ENCODE data around the gene EDIL3. TPM values are rescaled to one million over a fixed set of nuclear protein-coding genes. Genes with fewer than 3 reads are reported as not detected.

The EDIL3 gene
- total RNA-seq, 4 donors from 2014 or later = 5.6 to 38.9 (median 25.6) TPM

DNA sequence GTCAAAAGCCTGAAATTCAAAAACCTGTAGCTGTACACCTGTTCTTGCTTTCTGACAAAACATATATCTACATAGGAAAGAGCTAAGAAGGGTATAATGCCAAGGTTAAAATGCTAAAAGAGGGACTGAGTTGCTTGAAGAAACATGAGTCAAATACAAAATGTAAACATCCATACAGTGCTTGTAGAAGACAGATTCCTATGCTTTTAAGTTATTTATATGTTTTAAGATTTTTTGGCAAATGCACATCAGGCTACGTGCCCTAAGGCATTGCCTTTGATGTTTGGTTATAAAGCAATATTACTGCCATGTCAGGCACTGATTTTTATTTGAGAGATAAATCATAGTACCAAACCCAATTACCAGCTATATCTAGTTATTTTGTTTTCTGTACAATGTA, 269.0 kb downstream of the EDIL3 start:
- no peaks in the 10 kb centered on the region for H3K36me3 ChIP-seq
- whole genome bisulfite sequencing, 2 donors (ENCODE audit: low coverage in 1 of 2) = 0 to 30% methylated on average over 1 of the region's 1 CpG
- H3K4me3 ChIP-seq = no peak overlapping the region
- no peaks in the 10 kb centered on the region for H3K4me1 ChIP-seq
- no peak overlapping the region for H3K27ac ChIP-seq
- no peak for DNase-seq
- intact Hi-C loops (cut with DNase I; ENCODE audit: low total_unique reads) (no loop called here), in situ Hi-C loops (cut with MboI; ENCODE audit: low pct_ligation_motif_present in 1 of 4, low pct_unique_long_range_greater_than_20kb in 1 of 4, low sequenced_read_pairs in 3 of 4) (no loop called here)
- no peak for TF ChIP-seq EP300 (IDR thresholded peaks at IDR 0.05; ENCODE audit: low read depth)
- no peak for TF ChIP-seq POLR2A (IDR thresholded peaks at IDR 0.05)
- TF ChIP-seq POLR2AphosphoS5 (IDR thresholded peaks at IDR 0.05) = no peak
- TF ChIP-seq, protein P1, sequence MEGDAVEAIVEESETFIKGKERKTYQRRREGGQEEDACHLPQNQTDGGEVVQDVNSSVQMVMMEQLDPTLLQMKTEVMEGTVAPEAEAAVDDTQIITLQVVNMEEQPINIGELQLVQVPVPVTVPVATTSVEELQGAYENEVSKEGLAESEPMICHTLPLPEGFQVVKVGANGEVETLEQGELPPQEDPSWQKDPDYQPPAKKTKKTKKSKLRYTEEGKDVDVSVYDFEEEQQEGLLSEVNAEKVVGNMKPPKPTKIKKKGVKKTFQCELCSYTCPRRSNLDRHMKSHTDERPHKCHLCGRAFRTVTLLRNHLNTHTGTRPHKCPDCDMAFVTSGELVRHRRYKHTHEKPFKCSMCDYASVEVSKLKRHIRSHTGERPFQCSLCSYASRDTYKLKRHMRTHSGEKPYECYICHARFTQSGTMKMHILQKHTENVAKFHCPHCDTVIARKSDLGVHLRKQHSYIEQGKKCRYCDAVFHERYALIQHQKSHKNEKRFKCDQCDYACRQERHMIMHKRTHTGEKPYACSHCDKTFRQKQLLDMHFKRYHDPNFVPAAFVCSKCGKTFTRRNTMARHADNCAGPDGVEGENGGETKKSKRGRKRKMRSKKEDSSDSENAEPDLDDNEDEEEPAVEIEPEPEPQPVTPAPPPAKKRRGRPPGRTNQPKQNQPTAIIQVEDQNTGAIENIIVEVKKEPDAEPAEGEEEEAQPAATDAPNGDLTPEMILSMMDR (IDR thresholded peaks at IDR 0.05) = no peak
- H3K9me3 ChIP-seq = no peaks in the 10 kb centered on the region
- H3K27me3 ChIP-seq = no peaks in the 10 kb centered on the region

DNA sequence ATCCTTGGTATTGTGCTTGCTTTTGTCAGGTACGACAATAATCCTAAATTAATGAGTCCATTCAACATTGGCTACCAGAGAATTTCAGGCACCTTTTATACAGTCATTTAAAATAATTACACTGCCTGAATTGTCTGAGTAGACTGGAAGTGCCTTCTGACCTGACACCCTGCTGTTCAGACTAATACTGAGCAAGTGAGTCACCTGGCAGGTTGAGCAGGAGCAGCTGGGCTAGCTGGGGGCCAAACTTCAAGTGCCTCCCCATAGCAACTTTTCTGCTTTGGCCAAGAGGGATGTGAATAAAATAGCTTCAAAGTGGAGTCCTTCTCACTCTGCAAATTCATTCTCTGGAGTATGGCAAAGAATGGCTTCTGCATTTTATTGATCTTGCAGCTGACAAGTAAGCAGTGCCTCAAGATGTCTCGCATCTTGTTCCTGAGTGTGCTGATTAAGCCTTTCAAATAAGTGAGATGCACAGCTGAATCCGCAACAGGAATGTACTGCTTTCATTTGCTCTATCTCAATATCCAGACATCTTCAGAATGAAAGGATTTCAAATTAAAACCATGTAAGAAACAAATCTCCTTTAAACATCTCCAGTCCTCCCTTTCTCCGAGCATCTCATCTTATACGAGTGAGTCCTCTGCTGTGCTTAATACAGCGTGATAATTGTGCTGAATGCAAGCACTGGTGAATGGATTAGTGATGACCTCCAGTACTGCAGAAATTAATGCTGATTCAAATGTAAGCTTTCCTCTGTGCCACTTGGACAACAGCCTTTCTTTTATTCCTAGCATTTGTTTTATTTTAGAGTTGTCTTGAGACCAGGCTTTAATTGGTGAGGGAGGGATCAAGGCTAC, 271.2 kb downstream of the EDIL3 start:
- intact Hi-C loops (cut with DNase I; ENCODE audit: low total_unique reads) (no loop called here), in situ Hi-C loops (cut with MboI; ENCODE audit: low pct_ligation_motif_present in 1 of 4, low pct_unique_long_range_greater_than_20kb in 1 of 4, low sequenced_read_pairs in 3 of 4) (no loop called here)
- Histone ChIP-seq H3K27me3 (no peaks in the 10 kb centered on the region), H3K4me1 (no peaks in the 10 kb centered on the region), H3K27ac (no peak overlapping the region), H3K4me3 (no peak overlapping the region), H3K9me3 (no peaks in the 10 kb centered on the region), H3K36me3 (no peaks in the 10 kb centered on the region)
- TF ChIP-seq EP300 (IDR thresholded peaks at IDR 0.05; ENCODE audit: low read depth) = no peak
- TF ChIP-seq, protein P1 (IDR thresholded peaks at IDR 0.05) = no peak
- no peak for TF ChIP-seq POLR2A (IDR thresholded peaks at IDR 0.05)
- TF ChIP-seq POLR2AphosphoS5 (IDR thresholded peaks at IDR 0.05) = no peak
- 89 to 95% methylated on average over 4 to 6 of the region's 6 CpGs for WGBS, 2 donors (ENCODE audit: low coverage in 1 of 2)
- no peak for DNase-seq

DNA sequence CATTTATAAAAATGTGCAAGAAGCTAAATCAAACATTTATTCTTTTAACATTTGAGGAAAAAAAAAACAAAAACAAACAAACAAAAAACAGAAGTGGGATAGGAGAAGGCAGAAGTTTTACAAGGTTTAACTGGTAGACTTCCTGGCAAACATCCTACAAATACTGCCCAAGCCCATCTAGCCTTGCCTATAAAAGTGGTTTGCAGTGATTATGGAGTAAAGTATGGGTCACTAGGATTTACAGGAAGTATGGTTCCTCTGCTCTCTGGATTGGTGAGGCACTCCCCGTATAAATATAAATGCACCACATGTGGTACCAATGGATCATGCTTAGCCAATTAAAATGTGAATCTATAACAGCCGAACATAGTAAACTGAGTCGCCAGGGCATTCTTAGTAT, 291.9 kb downstream of the EDIL3 start:
- in situ Hi-C loops (cut with MboI; ENCODE audit: low pct_ligation_motif_present in 1 of 4, low pct_unique_long_range_greater_than_20kb in 1 of 4, low sequenced_read_pairs in 3 of 4) = no loop called here
- Histone ChIP-seq H3K4me1 (no peaks in the 10 kb centered on the region), H3K27ac (no peak overlapping the region), H3K36me3 (no peaks in the 10 kb centered on the region), H3K9me3 (no peaks in the 10 kb centered on the region), H3K27me3 (no peaks in the 10 kb centered on the region), H3K4me3 (no peak overlapping the region)
- DNase-seq = no peak
- 78 to 83% methylated on average over 3 of the region's 3 CpGs for WGBS, 2 donors (ENCODE audit: low coverage in 1 of 2)
- TF ChIP-seq POLR2AphosphoS5 (IDR thresholded peaks at IDR 0.05) (no peak), EP300 (IDR thresholded peaks at IDR 0.05; ENCODE audit: low read depth) (no peak), POLR2A (IDR thresholded peaks at IDR 0.05) (no peak)
- TF ChIP-seq, protein P1 (IDR thresholded peaks at IDR 0.05) = no peak
- intact Hi-C loops (cut with DNase I; ENCODE audit: low total_unique reads) = no loop called here

DNA sequence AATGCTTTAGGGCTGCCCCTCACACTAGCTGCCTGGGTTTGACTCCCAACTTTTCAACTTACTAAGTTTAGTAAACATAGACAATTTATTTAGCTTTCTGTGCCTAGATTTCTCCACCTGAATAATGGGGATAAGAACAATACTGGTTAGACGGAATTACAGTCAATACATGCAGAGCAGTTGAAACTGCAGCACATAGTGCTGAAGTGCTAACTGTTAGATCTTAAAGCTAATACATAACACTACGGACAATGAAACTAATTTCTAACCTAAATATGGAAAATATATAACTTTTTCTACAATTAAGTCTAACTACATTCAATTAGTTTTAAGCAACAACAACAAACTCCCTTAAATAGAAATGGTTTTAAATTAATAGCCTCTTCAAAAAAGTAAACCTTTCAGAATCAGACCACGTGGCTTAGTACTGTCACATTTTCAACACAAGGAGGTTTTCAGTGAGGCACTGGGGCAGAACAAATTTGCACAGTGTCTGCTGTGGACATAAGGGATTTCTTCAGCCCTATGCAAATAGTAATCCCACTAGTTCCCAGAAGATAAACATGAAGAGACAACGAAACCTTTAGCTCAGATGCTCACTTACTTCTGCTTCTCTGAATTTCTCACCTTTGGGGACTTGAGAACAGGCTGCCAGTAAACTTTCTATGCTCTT, 293.4 kb downstream of the EDIL3 start:
- Histone ChIP-seq H3K9me3 (no peaks in the 10 kb centered on the region), H3K27me3 (no peaks in the 10 kb centered on the region), H3K4me1 (no peaks in the 10 kb centered on the region), H3K27ac (no peak overlapping the region), H3K4me3 (no peak overlapping the region), H3K36me3 (no peaks in the 10 kb centered on the region)
- TF ChIP-seq POLR2A (IDR thresholded peaks at IDR 0.05) (no peak), POLR2AphosphoS5 (IDR thresholded peaks at IDR 0.05) (no peak), EP300 (IDR thresholded peaks at IDR 0.05; ENCODE audit: low read depth) (no peak)
- TF ChIP-seq, protein P1 (IDR thresholded peaks at IDR 0.05) = no peak
- intact Hi-C loops (cut with DNase I; ENCODE audit: low total_unique reads) (no loop called here), in situ Hi-C loops (cut with MboI; ENCODE audit: low pct_ligation_motif_present in 1 of 4, low pct_unique_long_range_greater_than_20kb in 1 of 4, low sequenced_read_pairs in 3 of 4) (no loop called here)
- no peak for DNase-seq
- 66 to 67% methylated on average over 4 of the region's 4 CpGs for WGBS, 2 donors (ENCODE audit: low coverage in 1 of 2)
